ENCODE results near the gene NOC2L. TPM values are rescaled to one million over a fixed set of nuclear protein-coding genes. Genes with fewer than 3 reads are reported as not detected.

The NOC2L gene
- 66.7 and 76.9 TPM in 2 replicates for total RNA-seq

DNA sequence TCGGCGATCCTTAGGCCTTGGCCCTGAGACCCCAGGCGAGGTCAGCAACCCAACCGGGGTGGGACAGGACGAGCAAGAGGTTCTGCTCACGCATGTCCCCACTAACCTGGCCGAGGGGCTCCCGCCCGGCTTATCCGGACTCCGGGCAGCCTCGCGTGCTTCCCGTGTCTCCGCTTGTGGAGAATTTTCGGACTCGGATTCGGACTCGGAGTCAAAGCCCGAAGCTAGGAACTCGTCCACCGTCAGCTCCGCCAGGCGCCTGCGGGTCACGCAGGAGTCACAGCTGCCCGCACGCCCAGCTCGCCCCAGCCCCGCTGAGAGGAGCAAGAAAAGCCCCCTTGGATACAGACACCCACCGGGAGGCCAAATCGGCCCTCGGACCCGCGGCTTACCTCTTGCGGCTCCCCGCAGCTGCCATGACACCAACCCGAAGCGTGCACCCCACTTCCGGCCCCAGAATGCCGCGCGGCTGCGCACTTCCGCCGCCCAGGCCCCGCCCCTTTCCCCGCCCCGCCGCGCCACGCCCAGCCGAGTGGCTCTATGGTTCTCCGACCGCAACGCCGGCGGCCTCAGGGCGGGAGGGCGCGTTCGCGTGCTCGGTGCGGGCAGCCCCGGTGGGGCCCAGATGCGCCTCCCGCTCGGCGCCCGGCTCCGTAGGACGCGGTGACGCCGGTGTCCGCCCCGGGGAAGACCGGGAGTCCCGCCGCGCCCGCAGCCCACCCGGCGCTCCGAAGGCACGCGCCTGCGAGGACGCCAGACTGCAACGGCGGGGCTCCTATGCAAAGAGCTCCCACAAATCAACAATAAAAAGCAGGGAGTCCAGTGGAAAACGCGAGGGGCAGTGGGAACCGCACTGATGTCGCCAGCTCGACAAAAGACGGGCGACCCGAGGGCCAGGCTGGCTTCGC lies at the start of gene NOC2L:
Gene NOC2L (minus strand): TSS at position 434 of the 908 bp plus-strand sequence. CDS start 16 bp downstream, at position 418.
- H3K4me3 ChIP-seq (ENCODE audit: low read depth, low read length) = peak within 1 kb of the TSS; percentile 99
- TF ChIP-seq, protein P1, sequence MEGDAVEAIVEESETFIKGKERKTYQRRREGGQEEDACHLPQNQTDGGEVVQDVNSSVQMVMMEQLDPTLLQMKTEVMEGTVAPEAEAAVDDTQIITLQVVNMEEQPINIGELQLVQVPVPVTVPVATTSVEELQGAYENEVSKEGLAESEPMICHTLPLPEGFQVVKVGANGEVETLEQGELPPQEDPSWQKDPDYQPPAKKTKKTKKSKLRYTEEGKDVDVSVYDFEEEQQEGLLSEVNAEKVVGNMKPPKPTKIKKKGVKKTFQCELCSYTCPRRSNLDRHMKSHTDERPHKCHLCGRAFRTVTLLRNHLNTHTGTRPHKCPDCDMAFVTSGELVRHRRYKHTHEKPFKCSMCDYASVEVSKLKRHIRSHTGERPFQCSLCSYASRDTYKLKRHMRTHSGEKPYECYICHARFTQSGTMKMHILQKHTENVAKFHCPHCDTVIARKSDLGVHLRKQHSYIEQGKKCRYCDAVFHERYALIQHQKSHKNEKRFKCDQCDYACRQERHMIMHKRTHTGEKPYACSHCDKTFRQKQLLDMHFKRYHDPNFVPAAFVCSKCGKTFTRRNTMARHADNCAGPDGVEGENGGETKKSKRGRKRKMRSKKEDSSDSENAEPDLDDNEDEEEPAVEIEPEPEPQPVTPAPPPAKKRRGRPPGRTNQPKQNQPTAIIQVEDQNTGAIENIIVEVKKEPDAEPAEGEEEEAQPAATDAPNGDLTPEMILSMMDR (IDR thresholded peaks at IDR 0.05; ENCODE audit: insufficient read depth, low read depth, low read length) = no peak
- DNase-seq (ENCODE audit: low read depth) = peak; percentile 88

DNA sequence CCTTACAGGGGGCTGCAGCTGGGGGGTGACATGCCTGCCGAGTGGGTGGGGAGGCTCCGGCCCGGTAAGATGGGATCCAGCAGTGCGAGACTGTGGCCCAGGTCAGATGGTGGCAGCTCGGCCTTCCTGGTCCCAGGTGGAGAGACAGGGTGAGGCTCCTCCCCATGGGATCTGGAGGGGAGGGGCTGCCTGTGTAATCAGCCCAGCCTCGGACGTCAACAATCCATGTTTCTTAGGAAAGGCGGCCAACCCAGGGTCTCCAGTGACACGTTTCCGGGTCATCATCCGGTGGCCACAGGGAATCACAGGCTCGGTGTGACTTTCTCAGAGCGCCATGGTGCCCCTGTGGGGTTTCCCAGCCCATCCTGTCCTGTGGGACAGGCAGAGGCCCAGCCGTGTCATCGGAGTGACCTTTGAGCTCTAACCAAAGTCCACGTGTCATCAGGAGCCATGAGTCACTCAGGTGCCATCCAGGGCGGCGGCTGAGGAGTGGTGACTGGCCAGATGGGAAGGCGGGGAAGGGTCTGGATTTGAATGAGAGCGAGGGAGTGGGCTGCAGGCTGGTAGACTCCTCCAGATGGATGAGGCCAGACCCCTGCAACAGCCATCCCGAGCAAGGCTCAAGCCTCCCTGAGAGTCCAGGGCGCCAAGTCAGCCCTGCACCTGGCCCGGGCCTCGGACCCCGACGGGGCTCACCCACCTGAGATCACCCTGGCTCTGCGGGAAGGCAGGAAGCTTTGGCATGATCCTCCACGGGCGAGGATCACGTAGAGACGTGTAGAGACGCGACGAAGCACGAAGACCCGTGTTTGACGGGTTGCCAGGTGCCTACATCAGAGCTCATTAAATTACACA lies 47.5 kb upstream of the NOC2L start:
- TF ChIP-seq, protein P1 (IDR thresholded peaks at IDR 0.05; ENCODE audit: insufficient read depth, low read depth, low read length) = no peak
- no peak for DNase-seq (ENCODE audit: low read depth)
- no peak overlapping the region for H3K4me3 ChIP-seq (ENCODE audit: low read depth, low read length)

DNA sequence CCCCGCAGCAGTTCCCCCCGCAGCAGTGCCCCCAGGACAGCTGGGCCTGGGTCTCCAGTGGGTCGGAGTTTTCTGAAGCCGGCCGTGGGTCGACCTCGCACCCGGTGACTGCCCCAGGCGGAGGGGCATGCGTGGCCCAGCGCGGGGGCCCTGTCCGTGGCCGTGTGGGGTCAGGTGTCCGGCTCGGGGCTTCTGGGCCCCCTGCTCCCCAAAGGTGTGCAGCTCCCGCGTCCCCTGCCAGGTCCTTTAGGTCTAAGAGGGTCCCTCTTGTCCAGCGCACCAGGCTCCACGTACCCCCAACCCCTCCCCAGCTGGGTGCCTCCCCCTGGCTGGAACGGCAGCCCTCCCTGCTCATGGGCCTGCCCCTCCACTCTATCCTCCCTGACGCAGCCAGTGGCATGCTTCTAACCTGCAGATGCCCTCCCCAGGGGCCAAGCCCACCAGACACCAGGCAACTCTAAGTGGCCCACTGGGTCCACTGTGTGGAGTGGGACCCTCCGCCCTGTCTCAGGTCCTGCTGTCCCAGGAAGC lies 46.8 kb upstream of the NOC2L start:
- TF ChIP-seq, protein P1 (IDR thresholded peaks at IDR 0.05; ENCODE audit: insufficient read depth, low read depth, low read length) = no peak
- no peak for DNase-seq (ENCODE audit: low read depth)

DNA sequence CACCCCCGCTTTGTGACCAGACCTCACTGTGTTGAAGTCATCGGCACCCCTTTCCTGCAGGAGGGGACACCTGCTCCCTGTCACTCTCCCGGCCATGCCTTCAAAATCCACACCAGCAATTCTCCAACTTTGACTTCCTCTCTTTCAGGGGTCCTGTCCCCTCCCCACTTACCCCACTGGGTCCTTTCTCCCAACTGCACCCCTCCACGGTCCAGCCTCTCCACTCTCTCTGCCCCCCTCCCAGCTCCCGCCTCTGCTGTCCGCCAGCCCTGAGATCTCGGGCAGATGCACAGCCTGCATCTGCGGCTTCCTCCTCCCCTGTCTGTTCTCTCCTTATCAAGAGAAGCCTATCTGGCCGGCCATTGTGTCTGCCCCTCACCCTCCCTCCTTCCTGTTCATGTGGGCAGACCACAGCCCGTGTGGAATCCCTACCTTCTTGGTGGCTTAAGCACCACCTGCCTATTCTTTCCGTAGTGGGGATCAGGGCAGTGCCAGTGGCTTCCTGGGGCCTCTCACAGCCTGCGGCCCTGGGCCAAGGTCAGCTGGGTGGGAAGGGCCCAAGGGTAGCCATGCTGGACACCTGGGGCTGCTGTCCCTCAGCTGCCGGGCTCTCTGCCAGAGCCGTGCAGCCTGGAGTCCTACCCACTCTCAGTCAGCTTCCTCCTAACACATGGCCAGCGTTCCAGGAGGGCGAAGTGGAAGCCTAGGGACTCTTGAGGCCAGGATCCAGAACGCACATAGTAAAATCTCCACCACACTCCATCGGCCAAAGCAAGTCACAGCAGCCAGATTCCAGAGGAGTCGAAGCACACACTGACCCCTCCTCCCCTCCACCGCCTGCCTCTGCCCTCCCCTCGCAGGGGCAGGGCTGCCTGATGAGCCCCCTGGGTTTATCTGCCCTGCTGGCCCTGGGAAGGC lies 46.0 kb upstream of the NOC2L start:
- no peak overlapping the region for H3K4me3 ChIP-seq (ENCODE audit: low read depth, low read length)
- peak; percentile 60 for DNase-seq (ENCODE audit: low read depth)
- TF ChIP-seq, protein P1 (IDR thresholded peaks at IDR 0.05; ENCODE audit: insufficient read depth, low read depth, low read length) = no peak

More for the DNA sequence above, 46.8 kb upstream of the NOC2L start:
- H3K4me3 ChIP-seq (ENCODE audit: low read depth, low read length) = no peak overlapping the region

DNA sequence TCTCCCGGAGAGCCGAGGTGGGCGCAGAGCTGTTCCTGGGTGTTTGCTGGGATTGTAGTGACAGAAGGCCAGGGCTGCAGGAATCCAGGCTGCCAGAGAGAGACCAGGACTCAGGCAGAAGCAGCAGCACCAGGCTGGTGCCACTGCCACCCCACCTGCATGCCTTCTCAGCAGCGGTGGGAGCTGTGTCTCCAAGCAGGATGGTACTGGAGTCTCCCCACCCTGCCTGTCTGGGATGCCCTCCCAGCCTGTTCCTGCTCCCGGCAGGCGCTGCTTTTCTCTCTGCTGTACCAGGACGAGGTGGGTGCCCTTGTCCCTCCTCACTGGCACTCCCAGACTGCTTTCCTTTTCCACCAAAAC lies 45.3 kb upstream of the NOC2L start:
- no peak for DNase-seq (ENCODE audit: low read depth)
- H3K4me3 ChIP-seq (ENCODE audit: low read depth, low read length) = no peak overlapping the region

More for the DNA sequence above, 45.3 kb upstream of the NOC2L start:
- TF ChIP-seq, protein P1 (IDR thresholded peaks at IDR 0.05; ENCODE audit: insufficient read depth, low read depth, low read length) = no peak

Data from fibroblast of villous mesenchyme (primary cell).